Thyroid gland (tissue), 4 donors: ENCODE measurements around the gene KRTAP24-1.

ENCODE experiments used
- POLR2A ChIP-seq, 2 donors: fragments of 450-650 bp; IDR thresholded peaks; one replicate each; pipeline ENCODE4 v1.6.1; 2017; ENCODE audit warnings: antibody characterized with exemption in 2 of 2, mild to moderate bottlenecking in 2 of 2, moderate library complexity in 1 of 2
- TF ChIP-seq, protein P1 (sequence below), 6 experiments: fragments of 200-600 bp in 3 of 6; fragments of 450-650 bp in 3 of 6; sonication (generic) in 3 of 6; IDR thresholded peaks; one replicate each; pipeline ENCODE4 v1.5.1; 2016 to 2019; ENCODE audit warnings: antibody characterized with exemption in 6 of 6, mild to moderate bottlenecking in 2 of 6, inconsistent platforms in 1 of 6, moderate library complexity in 1 of 6

DNA sequence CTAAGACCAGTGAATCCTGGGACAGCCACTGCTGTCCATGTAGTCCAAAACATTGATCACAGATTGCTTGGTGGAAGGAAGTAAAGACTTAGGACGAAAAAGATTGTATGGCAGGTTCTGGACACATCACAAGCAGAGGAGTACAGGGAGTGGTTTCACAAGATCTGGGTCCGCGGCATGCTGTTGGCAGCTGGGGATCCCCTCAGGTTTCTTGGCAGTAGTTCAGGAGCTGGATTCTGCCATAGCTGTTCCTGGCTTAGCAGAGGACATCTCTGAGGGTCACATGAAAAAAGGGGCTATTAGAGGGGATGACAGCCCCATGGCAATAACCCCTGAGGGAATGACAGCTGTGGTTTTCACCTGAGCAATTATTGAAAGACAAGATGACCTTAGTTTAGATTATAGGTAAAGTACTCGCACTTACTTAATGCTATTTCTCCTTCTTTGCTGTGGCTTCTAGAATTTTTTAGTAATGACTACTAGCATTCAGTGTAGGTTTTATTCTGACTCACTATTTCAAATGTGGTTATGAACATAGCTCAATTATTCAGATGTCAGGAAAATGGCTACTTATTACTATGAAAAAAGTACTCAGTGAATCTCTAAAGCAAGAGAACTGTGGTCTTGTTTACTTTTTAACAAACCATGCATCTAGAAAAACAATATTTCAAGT lies 46.6 kb upstream of the KRTAP24-1 start:
- TF ChIP-seq POLR2A (IDR thresholded peaks at IDR 0.05) = no peak
- TF ChIP-seq, protein P1, sequence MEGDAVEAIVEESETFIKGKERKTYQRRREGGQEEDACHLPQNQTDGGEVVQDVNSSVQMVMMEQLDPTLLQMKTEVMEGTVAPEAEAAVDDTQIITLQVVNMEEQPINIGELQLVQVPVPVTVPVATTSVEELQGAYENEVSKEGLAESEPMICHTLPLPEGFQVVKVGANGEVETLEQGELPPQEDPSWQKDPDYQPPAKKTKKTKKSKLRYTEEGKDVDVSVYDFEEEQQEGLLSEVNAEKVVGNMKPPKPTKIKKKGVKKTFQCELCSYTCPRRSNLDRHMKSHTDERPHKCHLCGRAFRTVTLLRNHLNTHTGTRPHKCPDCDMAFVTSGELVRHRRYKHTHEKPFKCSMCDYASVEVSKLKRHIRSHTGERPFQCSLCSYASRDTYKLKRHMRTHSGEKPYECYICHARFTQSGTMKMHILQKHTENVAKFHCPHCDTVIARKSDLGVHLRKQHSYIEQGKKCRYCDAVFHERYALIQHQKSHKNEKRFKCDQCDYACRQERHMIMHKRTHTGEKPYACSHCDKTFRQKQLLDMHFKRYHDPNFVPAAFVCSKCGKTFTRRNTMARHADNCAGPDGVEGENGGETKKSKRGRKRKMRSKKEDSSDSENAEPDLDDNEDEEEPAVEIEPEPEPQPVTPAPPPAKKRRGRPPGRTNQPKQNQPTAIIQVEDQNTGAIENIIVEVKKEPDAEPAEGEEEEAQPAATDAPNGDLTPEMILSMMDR (IDR thresholded peaks at IDR 0.05) = no peak
